Effector CD8-positive, alpha-beta T cell (primary cell): Measurements from ENCODE around the gene TMEM132A.

Experiments
- DNase-seq: peaks from one replicate; lab custom pipeline; 2025; lab: John Stamatoyannopoulos, UW

TMEM132A gene

GRCh38 chr11:60921777-60922335, 2.4 kb upstream of the TMEM132A start:
- no peak for DNase-seq

- no peak for DNase-seq
These were observed 1.4 kb upstream of the TMEM132A start for GRCh38 chr11:60922906-60923305.

GRCh38 chr11:60923326-60923725, 934 bp upstream of the TMEM132A start:
- no peak for DNase-seq

GRCh38 chr11:60923800-60924109, 505 bp upstream of the TMEM132A start:
- no peak for DNase-seq

- DNase-seq, result no peak
These were observed 920 bp downstream of the TMEM132A start for GRCh38 chr11:60924906-60925853.

GRCh38 chr11:60925868-60926267, 1.6 kb downstream of the TMEM132A start:
- no peak for DNase-seq

- no peak for DNase-seq
These were observed 2.2 kb downstream of the TMEM132A start for GRCh38 chr11:60926500-60926899.

GRCh38 chr11:60927061-60927592, 2.9 kb downstream of the TMEM132A start:
- DNase-seq, result no peak

- DNase-seq, result no peak
These were observed 3.3 kb downstream of the TMEM132A start for GRCh38 chr11:60927600-60927999.

GRCh38 chr11:60928563-60929001, 4.3 kb downstream of the TMEM132A start:
- no peak for DNase-seq

- no peak for DNase-seq
These were observed 5.5 kb downstream of the TMEM132A start for GRCh38 chr11:60929764-60930163.

- no peak for DNase-seq
These were observed 6.1 kb downstream of the TMEM132A start for GRCh38 chr11:60930394-60930793.

GRCh38 chr11:60931917-60932316, 7.7 kb downstream of the TMEM132A start:
- DNase-seq, result no peak

- no peak for DNase-seq
These were observed 8.5 kb downstream of the TMEM132A start for GRCh38 chr11:60932605-60933356.

GRCh38 chr11:60933416-60934123, 9.3 kb downstream of the TMEM132A start:
- no peak for DNase-seq

- DNase-seq, result no peak
These were observed 10.0 kb downstream of the TMEM132A start for GRCh38 chr11:60934124-60934789.

GRCh38 chr11:60934790-60935605, 10.7 kb downstream of the TMEM132A start:
- DNase-seq, result no peak

- DNase-seq, result no peak
These were observed 11.6 kb downstream of the TMEM132A start for GRCh38 chr11:60935676-60936442.

GRCh38 chr11:60936467-60937143, 12.3 kb downstream of the TMEM132A start:
- DNase-seq, result no peak
